Lung (tissue), 12 donors: ENCODE data around the gene TMEM87A. TPM values are rescaled to one million over a fixed set of nuclear protein-coding genes. Genes with fewer than 3 reads are reported as not detected.
A peak's percentile ranks its signal among the peaks of the same experiment; 100 is the strongest.

Experiments
- ATAC-seq: fragments of 200-7000 bp; cut with Tn5 transposase; one replicate; pipeline ENCODE4 v1.9.1; 2020; ENCODE audit warnings: moderate number of reproducible peaks; ENCODE audit not compliant: insufficient read depth, low FRiP score
- DNase-seq, 3 donors: peaks; one replicate each; pipeline ENCODE4 v3.0.0-alpha.2; 2013 to 2017
- H3K27ac ChIP-seq, 2 donors: one replicate each; pipeline ENCODE4 v1.5.1; 2013; ENCODE audit warnings: mild to moderate bottlenecking in 2 of 2, moderate library complexity in 2 of 2, control low read depth in 1 of 2, inconsistent platforms in 1 of 2, low read depth in 1 of 2, low read length in 1 of 2
- H3K27me3 ChIP-seq, 3 donors: one replicate each; pipeline ENCODE4 v1.5.1; 2013; ENCODE audit warnings: low read length in 2 of 3; ENCODE audit not compliant: control insufficient read depth in 3 of 3, insufficient read depth in 3 of 3
- H3K36me3 ChIP-seq, 4 donors: one replicate each; pipeline ENCODE4 v1.5.1; 2013; ENCODE audit warnings: low read length in 4 of 4, mild to moderate bottlenecking in 1 of 4, moderate library complexity in 1 of 4; ENCODE audit not compliant: control insufficient read depth in 4 of 4, insufficient read depth in 4 of 4
- H3K4me1 ChIP-seq, 5 donors: one replicate each; pipeline ENCODE4 v1.5.1; 2013; ENCODE audit warnings: low read length in 5 of 5, mild to moderate bottlenecking in 2 of 5, moderate library complexity in 1 of 5; ENCODE audit not compliant: control insufficient read depth in 5 of 5, insufficient read depth in 5 of 5
- H3K4me3 ChIP-seq: one replicate; pipeline ENCODE4 v1.5.1; 2013; ENCODE audit warnings: mild to moderate bottlenecking, control low read depth, moderate library complexity
- H3K9ac ChIP-seq, 2 donors: one replicate each; pipeline ENCODE4 v1.5.1; 2013; ENCODE audit warnings: low read length in 2 of 2, control low read depth in 1 of 2; ENCODE audit not compliant: insufficient read depth in 1 of 2
- H3K9me3 ChIP-seq, 4 donors: one replicate each; pipeline ENCODE4 v1.5.1; 2013; ENCODE audit warnings: low read length in 3 of 4, mild to moderate bottlenecking in 1 of 4, moderate library complexity in 1 of 4; ENCODE audit not compliant: control insufficient read depth in 4 of 4, insufficient read depth in 3 of 4
- CTCF ChIP-seq: IDR thresholded peaks from 2 replicates; pipeline ENCODE4 v1.5.1; 2012; ENCODE audit warnings: mild to moderate bottlenecking; ENCODE audit errors: control extremely low read depth, extremely low read depth
- WGBS, 2 donors: extraction: QIAGEN DNeasy Blood & Tissue Kit; methylation state at CpG; one replicate each; pipeline ENCODE4 v1.1.7; 2013; 5-methylcytosine and 5-hydroxymethylcytosine counted together
- polyA plus RNA-seq, 2 donors: library from polyadenylated mRNA; stranded (reverse); fragments of 200-250 nt; gene quantifications; one replicate each; pipeline ENCODE4 v1.2.1, GENCODE V29; 2013
- total RNA-seq, 2 donors: library from RNA; depleted of rRNA in 1 of 2; stranded (reverse); fragments of >200 nt in 1 of 2; gene quantifications; one replicate each; pipeline ENCODE4 v1.2.1, GENCODE V29; 2014 to 2021
- donor health status: control.
- donor health status: control.
- donor health status: Bipolar disorder and iron deficiency.
- donor health status: healthy.
- donor health status: DM: yes; HTN: yes; CAD: no.

The TMEM87A gene
- total and polyA plus RNA-seq, 4 donors: 50.3 to 196 (median 86.9) TPM

- ATAC-seq: no peak
- H3K9me3 ChIP-seq: no peaks in the 10 kb centered on the region
- no peak overlapping the region for H3K9ac ChIP-seq
- DNase-seq: no peak
- no peak for TF ChIP-seq CTCF
- 53 to 68% methylated on average over 1 of the region's 1 CpG for WGBS, 2 donors
- no peak overlapping the region for H3K4me3 ChIP-seq
- H3K27ac ChIP-seq: peak overlapping the region in 1 of 2 donors; percentile 6
- peaks cover 0 to 6% (median 0%) of the 10 kb centered on the region in 5 donors for H3K4me1 ChIP-seq
- no peaks in the 10 kb centered on the region for H3K27me3 ChIP-seq
- H3K36me3 ChIP-seq: peaks cover 25 to 48% (median 33%) of the 10 kb centered on the region in 4 donors
These were observed 101.4 kb downstream of the TMEM87A start for GRCh38 chr15:42171795-42172194.

DNA sequence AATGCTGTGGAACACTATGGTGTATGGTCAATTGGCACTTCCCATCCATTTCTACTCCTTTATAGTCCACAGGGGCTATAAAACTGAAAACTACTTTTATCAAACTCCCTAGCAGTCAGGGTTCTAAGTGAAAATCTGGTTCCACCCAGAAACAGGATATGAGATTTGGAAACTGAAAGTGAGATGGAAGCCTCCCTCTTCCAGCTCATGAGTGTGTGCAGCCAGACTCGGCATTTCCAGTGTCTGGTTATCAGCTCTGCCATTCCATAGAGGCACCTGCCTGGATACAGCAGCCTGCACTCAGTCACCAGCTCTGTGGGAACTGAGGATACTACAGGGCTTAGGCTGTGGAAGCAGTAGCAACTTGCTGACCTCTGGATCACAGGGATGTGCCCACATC, 102.1 kb downstream of the TMEM87A start:
- Histone ChIP-seq H3K9ac (no peak overlapping the region), H3K36me3 (peaks cover 31 to 54% (median 39%) of the 10 kb centered on the region in 4 donors), H3K4me3 (no peak overlapping the region), H3K4me1 (peaks cover 0 to 6% (median 0%) of the 10 kb centered on the region in 5 donors), H3K27me3 (no peaks in the 10 kb centered on the region), H3K9me3 (no peaks in the 10 kb centered on the region), H3K27ac (no peak overlapping the region)
- no peak for TF ChIP-seq CTCF
- 43 to 80% methylated on average over 1 of the region's 1 CpG for WGBS, 2 donors
- DNase-seq (no peak), ATAC-seq (no peak)

DNA sequence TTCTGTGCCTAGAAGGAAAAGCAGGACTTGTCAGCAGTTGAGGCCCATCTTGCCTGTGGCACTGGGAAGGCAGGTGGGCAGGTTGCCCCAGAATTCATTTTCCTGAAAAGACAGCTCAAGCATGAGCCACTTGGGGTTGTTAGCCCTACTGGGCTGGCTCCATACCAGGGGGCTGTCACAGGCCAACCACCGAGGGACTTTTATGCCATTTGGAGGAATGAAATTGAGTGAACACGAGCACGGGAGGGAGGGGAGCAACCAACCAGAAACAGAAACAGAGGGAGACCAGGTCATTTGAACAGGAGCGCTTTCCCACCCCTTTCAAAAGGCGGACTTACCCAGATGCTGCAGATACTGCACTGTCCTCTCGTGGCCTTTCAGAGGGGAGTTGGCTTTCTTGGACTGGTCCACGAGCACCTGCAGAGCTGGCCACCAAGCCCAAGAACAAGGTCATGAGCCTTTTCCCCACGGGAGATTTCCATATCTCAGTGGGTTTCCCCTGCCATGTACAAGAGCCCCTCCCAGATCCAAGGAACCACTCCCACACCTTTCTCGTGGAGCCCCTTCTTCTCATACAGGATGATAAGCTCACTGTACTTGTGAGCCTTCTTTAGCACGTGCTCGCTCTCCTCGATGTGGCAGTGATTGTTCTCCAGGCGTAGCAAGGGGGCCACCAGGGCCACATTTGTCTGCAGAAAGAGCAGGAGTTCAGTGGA, 106.8 kb downstream of the TMEM87A start:
- H3K36me3 ChIP-seq: peaks cover 40 to 66% (median 59%) of the 10 kb centered on the region in 4 donors
- ATAC-seq: no peak
- no peak overlapping the region for H3K27ac ChIP-seq
- H3K27me3 ChIP-seq: no peaks in the 10 kb centered on the region
- 94 to 95% methylated on average over 13 of the region's 13 CpGs for WGBS, 2 donors
- H3K9me3 ChIP-seq: no peaks in the 10 kb centered on the region
- peaks cover 0 to 2% (median 0%) of the 10 kb centered on the region in 5 donors for H3K4me1 ChIP-seq
- DNase-seq: no peak
- H3K9ac ChIP-seq: no peak overlapping the region
- TF ChIP-seq CTCF: no peak
- H3K4me3 ChIP-seq: no peak overlapping the region
